Activated CD4-positive, alpha-beta T cell treated with anti-CD3 and anti-CD28 coated beads for 36 hours (primary cell): Measurements from ENCODE around the gene CAMKV. TPM values are rescaled to one million over a fixed set of nuclear protein-coding genes. Genes with fewer than 3 reads are reported as not detected.
"Not testable (repeated sequence)": the region's sequence is repeated elsewhere in the genome, so short reads cannot be mapped to it uniquely, and the experiment has no call there.

Experiments
- ATAC-seq: fragments of 200-7000 bp; cut with Tn5 transposase; one replicate; pipeline ENCODE4 v1.10.0; 2021; ENCODE audit warnings: mild to moderate bottlenecking, moderate library complexity
- CTCF ChIA-PET: fragments of 350-600 bp; sonication (Branson Sonifier 250); formaldehyde crosslinking; loops from one replicate; lab custom pipeline; 2021; ENCODE audit warnings: antibody characterized with exemption; lab: Charles Lee
- POLR2A ChIA-PET: fragments of 350-600 bp; sonication (Branson Sonifier 250); formaldehyde crosslinking; loops from one replicate; lab custom pipeline; 2021; ENCODE audit warnings: antibody characterized with exemption, inconsistent platforms; lab: Charles Lee
- DNase-seq: peaks from one replicate; pipeline ENCODE4 v3.0.0-alpha.2; 2020
- H3K27ac Mint-ChIP-seq: one replicate; pipeline ENCODE4 v1.8.0; 2021; ENCODE audit warnings: mixed read lengths
- H3K27me3 Mint-ChIP-seq: one replicate; pipeline ENCODE4 v1.8.0; 2021; ENCODE audit warnings: mixed read lengths
- H3K36me3 Mint-ChIP-seq: one replicate; pipeline ENCODE4 v1.8.0; 2021; ENCODE audit warnings: low read depth, mixed read lengths
- H3K4me1 Mint-ChIP-seq: one replicate; pipeline ENCODE4 v1.8.0; 2021; ENCODE audit warnings: mixed read lengths
- H3K4me3 Mint-ChIP-seq: one replicate; pipeline ENCODE4 v1.8.0; 2021; ENCODE audit warnings: mild to moderate bottlenecking, moderate library complexity, mixed read lengths
- H3K9me3 Mint-ChIP-seq: one replicate; pipeline ENCODE4 v1.8.0; 2021; ENCODE audit warnings: low read depth, mixed read lengths
- intact Hi-C, 2 experiments: fragments of 100-400 bp; cut with DNase I in 1 of 2; cut with micrococcal nuclease in 1 of 2; formaldehyde crosslinking; loops; one replicate each; pipeline versions ENCODE4 v1.14.2 to v1.15.1; 2022 to 2024; cut with DNase I, micrococcal nuclease
- total RNA-seq, 2 experiments: library from RNA; stranded (reverse); gene quantifications; one replicate each; pipeline ENCODE4 v1.2.3, GENCODE V29; 2021

The CAMKV gene
- total RNA-seq, 2 experiments from 2014 or later = 1.1 to 1.3 TPM

DNA sequence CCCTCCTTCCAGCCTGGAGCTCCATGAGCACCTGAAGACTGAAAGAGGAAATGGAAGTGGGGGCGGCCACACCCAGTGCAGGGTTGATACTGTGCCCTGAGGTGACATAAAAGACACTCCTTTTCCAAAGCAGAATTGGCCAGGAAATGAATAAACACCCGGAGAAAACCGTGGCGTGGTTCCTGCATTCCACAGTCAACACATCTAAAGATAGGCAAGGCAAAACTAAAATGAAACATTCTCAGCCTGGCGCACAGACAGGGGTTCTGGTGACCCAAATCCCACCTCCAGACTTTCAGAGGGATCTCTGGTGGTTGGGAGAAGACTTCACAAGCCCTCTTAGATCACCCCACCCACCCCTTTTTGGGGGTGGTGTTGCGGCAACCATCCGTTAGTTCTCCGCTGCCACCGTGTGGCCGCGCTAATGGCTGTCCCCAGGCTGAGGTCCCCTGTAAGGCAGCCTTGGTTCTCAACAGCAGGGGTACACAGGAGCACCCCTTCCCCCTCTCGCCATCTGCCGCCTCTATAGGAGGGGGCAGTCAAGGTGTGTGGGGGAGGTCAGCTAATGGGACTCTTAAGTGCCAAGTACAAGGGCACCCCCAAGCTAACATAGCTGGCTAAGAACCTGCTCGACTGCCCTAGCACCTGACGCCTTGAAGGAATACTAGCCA is 36.5 kb upstream of the CAMKV start:
- ATAC-seq (peak; percentile 45), DNase-seq (peak; percentile 77)
- CTCF ChIA-PET = interaction anchor here (0.5 to 1.6 kb wide), 5 partner anchors 25 to 391 kb away, joined by 3 to 4 read pairs (median 3); partner anchors contain the start of gene INKA1
- POLR2A ChIA-PET = no interaction called here
- Mint-ChIP-seq H3K4me1 (peaks cover 22% of the 10 kb centered on the region), H3K9me3 (no peaks in the 10 kb centered on the region), H3K27ac (peak overlapping the region; percentile 48), H3K27me3 (no peaks in the 10 kb centered on the region), H3K4me3 (peak overlapping the region; percentile 8), H3K36me3 (peaks cover 8% of the 10 kb centered on the region)
- intact Hi-C loops = loop anchor here (1.0 to 10.0 kb wide), 5 partner anchors 103 to 364 kb away; partner anchors contain the start of genes INKA1 (in 2 of the 2) and GMPPB (in 1 of the 2)

GRCh38 chr3:49904448-49904847 is 34.7 kb upstream of the CAMKV start:
- H3K27me3 Mint-ChIP-seq, ATAC-seq, POLR2A ChIA-PET, DNase-seq, CTCF ChIA-PET, H3K36me3 Mint-ChIP-seq, H3K9me3 Mint-ChIP-seq: not testable (repeated sequence)
- peak overlapping the region; percentile 84 for H3K4me3 Mint-ChIP-seq
- H3K4me1 Mint-ChIP-seq = peaks cover 22% of the 10 kb centered on the region
- peak overlapping the region; percentile 92 for H3K27ac Mint-ChIP-seq
- intact Hi-C loops = loop anchor here (1.0 to 10.0 kb wide), 5 partner anchors 25 to 182 kb away; partner anchors contain the start of genes GMPPB (in 2 of the 2), IP6K1 (in 1 of the 2), MON1A (in 1 of the 2) and TRAIP (in 1 of the 2)

GRCh38 chr3:49903451-49904424 is 34.0 kb upstream of the CAMKV start, which contains the start of gene MST1R:
TSS of gene MST1R (minus strand) at chr3:49903873. CDS start at chr3:49903609, 264 bp downstream.
- ATAC-seq (peak; percentile 97), DNase-seq (peak; percentile 93)
- intact Hi-C loops = loop anchor here (1.0 to 10.0 kb wide), 6 partner anchors 26 to 181 kb away; partner anchors contain the start of genes GMPPB (in 2 of the 2), TRAIP (in 2 of the 2), IP6K1 (in 1 of the 2) and MON1A (in 1 of the 2)
- ChIA-PET POLR2A (no interaction called here), CTCF (no interaction called here)
- peaks cover 2% of the 10 kb centered on the region for H3K36me3 Mint-ChIP-seq
- no peaks in the 10 kb centered on the region for H3K9me3 Mint-ChIP-seq
- no peaks in the 10 kb centered on the region for H3K27me3 Mint-ChIP-seq
- H3K4me1 Mint-ChIP-seq = peaks cover 22% of the 10 kb centered on the region
- H3K4me3 Mint-ChIP-seq = peak within 1 kb of the TSS; percentile 84
- H3K27ac Mint-ChIP-seq = peak within 1 kb of the TSS; percentile 92

DNA sequence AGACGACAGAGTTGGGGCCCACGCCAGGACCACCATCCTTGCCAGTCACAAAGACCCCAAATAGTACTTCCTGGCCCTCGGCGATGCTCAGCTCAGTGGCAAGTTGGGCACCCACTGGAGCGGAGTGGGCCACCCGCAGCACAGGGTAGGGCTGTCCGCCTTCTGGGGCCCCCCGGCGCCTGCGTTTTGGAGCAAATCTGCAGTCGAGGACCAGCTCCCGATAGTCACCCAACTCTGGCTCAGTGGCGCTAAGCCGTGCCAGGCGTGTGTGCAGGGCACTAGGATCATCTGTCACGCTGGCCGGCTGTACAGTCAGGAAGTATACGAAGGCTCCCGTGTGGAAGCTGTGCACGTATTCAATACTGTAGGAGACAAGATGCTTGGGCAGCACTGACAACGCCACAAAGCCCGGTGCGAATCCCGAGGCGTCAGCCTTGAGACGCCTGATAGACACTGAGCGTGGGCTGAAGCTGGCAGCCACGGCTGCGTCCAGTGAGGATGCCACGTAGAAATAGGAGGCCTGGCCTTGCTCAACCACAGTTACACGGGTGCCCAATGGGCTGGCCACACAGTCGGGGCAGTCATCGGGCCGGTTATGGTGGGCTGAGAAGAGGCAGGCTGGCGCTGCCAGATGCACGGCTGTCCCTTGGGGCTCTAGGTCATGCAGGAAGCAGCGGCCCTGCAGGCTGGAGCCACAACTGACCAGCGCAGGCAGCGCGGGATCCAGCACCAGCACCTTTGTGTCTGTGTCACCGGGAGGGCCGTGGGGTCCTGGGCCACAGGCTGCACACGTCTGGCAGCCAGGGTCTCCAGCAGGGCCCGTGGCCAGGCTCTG is 33.0 kb upstream of the CAMKV start:
- CTCF ChIA-PET = interaction anchor here (0.7 kb wide), 1 partner anchor 13 kb away, joined by 3 read pairs; no protein-coding TSS in a partner anchor
- intact Hi-C loops = loop anchor here (1.0 to 10.0 kb wide), 5 partner anchors 45 to 180 kb away; partner anchors contain the start of genes GMPPB (in 2 of the 2), TRAIP (in 2 of the 2) and IP6K1 (in 1 of the 2)
- ATAC-seq (no peak), DNase-seq (no peak)
- H3K4me3 Mint-ChIP-seq = no peak overlapping the region
- H3K27ac Mint-ChIP-seq = no peak overlapping the region
- peaks cover 2% of the 10 kb centered on the region for H3K36me3 Mint-ChIP-seq
- H3K27me3 Mint-ChIP-seq = no peaks in the 10 kb centered on the region
- H3K9me3 Mint-ChIP-seq = no peaks in the 10 kb centered on the region
- peaks cover 22% of the 10 kb centered on the region for H3K4me1 Mint-ChIP-seq
- POLR2A ChIA-PET = no interaction called here

DNA sequence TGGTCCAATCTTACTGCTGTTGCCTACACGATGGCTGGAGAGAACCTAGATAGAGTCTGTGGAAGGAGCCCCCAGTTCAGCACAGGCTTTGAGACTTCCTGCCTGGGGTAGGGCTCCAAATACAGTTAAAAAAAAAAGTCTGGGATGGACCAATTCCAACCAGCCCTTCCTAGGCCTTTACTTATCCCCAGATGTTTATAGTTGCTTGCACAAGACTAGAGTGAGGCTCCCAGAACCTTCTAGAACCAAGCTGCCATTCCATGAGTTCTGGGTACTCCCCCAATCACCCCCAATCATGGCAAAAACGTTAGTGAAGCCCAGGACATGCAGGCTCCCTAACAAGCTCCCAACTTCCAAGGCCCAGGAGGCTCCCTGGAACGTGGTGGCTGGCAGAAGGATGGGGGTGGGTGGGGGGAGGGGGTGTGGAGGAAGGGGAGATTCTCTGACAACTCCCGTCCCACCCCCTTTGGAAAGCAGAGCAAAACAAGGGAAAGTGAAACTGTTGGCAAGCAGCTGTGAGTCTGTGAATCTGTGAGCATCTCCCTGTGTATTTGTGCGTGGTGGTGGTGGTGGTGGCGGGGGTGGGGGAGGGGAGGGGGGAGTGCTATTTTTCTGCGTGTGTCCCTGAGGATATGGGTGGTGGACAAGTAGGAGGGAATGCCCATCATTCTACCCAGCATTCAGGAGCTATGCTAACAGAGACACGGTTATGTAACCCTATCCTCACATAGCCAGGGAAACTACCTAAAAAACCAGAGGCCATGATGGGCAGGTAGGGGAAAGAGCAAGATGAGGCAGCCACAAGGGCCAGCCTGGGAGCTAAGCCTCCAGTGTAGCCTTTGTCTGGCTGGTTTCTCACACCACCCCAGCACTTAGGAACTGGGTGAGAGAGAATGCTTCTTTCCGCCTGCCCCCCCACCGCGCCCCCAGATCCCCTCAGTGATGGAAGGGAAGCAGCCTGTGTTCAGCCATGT is 31.9 kb upstream of the CAMKV start:
- no peaks in the 10 kb centered on the region for H3K27me3 Mint-ChIP-seq
- intact Hi-C loops = loop anchor here (5.0 to 10.0 kb wide), 4 partner anchors 44 to 179 kb away; partner anchors contain the start of genes GMPPB (in 2 of the 2), IP6K1 (in 1 of the 2) and TRAIP (in 1 of the 2)
- no peak overlapping the region for H3K4me3 Mint-ChIP-seq
- DNase-seq = no peak
- ChIA-PET CTCF (interaction anchor here (0.5 to 1.1 kb wide), 3 partner anchors 32 to 647 kb away, joined by 3 read pairs; no protein-coding TSS in a partner anchor), POLR2A (interaction anchor here (0.6 kb wide), 2 partner anchors 73 to 361 kb away, joined by 4 to 8 read pairs; no protein-coding TSS in a partner anchor)
- H3K36me3 Mint-ChIP-seq = peaks cover 2% of the 10 kb centered on the region
- H3K4me1 Mint-ChIP-seq = peaks cover 19% of the 10 kb centered on the region
- no peak for ATAC-seq
- no peaks in the 10 kb centered on the region for H3K9me3 Mint-ChIP-seq
- no peak overlapping the region for H3K27ac Mint-ChIP-seq

GRCh38 chr3:49900491-49901153 is 30.9 kb upstream of the CAMKV start:
- intact Hi-C loops = loop anchor here (5.0 to 10.0 kb wide), 4 partner anchors 43 to 178 kb away; partner anchors contain the start of genes GMPPB (in 2 of the 2), IP6K1 (in 1 of the 2) and TRAIP (in 1 of the 2)
- no peak overlapping the region for H3K27ac Mint-ChIP-seq
- peaks cover 9% of the 10 kb centered on the region for H3K4me1 Mint-ChIP-seq
- ChIA-PET CTCF (interaction anchor here (0.5 to 0.8 kb wide), 2 partner anchors 9 to 88 kb away, joined by 3 read pairs; no protein-coding TSS in a partner anchor), POLR2A (no interaction called here)
- H3K4me3 Mint-ChIP-seq = no peak overlapping the region
- H3K9me3 Mint-ChIP-seq = no peaks in the 10 kb centered on the region
- H3K27me3 Mint-ChIP-seq = no peaks in the 10 kb centered on the region
- H3K36me3 Mint-ChIP-seq = peaks cover 2% of the 10 kb centered on the region
- DNase-seq (no peak), ATAC-seq (no peak)

GRCh38 chr3:49899815-49900214 is 30.1 kb upstream of the CAMKV start:
- Mint-ChIP-seq H3K4me3 (no peak overlapping the region), H3K4me1 (peaks cover 5% of the 10 kb centered on the region)
- DNase-seq = peak; percentile 44

GRCh38 chr3:49898991-49899390 is 29.3 kb upstream of the CAMKV start:
- ChIA-PET CTCF (interaction anchor here (0.6 kb wide), 1 partner anchor 1277 kb away, joined by 3 read pairs; no protein-coding TSS in a partner anchor), POLR2A (no interaction called here)
- H3K27me3 Mint-ChIP-seq = no peaks in the 10 kb centered on the region
- ATAC-seq = no peak
- DNase-seq = no peak
- intact Hi-C loops = no loop called here
- H3K36me3 Mint-ChIP-seq = peaks cover under 1% of the 10 kb centered on the region
- no peak overlapping the region for H3K4me3 Mint-ChIP-seq
- peaks cover 2% of the 10 kb centered on the region for H3K4me1 Mint-ChIP-seq
- H3K27ac Mint-ChIP-seq = no peak overlapping the region
- no peaks in the 10 kb centered on the region for H3K9me3 Mint-ChIP-seq

More at GRCh38 chr3:49899815-49900214, 30.1 kb upstream of the CAMKV start:
- ChIA-PET POLR2A (interaction anchor here (0.7 kb wide), 1 partner anchor 126 kb away, joined by 3 read pairs; no protein-coding TSS in a partner anchor), CTCF (no interaction called here)
- Mint-ChIP-seq H3K27me3 (no peaks in the 10 kb centered on the region), H3K27ac (no peak overlapping the region), H3K36me3 (peaks cover 2% of the 10 kb centered on the region), H3K9me3 (no peaks in the 10 kb centered on the region)
- no peak for ATAC-seq
- intact Hi-C loops = loop anchor here (5.0 to 10.0 kb wide), 4 partner anchors 43 to 178 kb away; partner anchors contain the start of genes GMPPB (in 2 of the 2), IP6K1 (in 1 of the 2) and TRAIP (in 1 of the 2)

DNA sequence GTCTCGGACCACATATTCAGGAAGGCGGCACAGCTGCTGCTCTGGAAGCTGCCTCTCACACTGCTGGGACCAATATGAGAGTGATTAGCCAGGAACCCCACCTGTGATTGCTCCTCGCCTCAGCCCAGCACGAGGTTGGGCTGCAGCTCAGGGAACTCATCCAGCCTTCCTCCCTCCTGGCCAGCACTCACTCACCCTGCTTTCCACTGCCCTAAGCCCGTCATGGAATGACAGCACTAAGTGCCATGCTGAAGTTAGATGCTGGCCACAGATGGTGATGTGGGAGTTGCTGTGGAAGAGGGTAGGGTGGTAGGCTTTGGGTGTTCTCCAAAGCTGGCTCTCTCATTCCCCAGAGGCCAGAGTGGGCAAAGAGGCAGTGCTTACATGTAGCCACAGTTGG is 26.6 kb upstream of the CAMKV start:
- H3K4me3 Mint-ChIP-seq = no peak overlapping the region
- intact Hi-C loops = no loop called here
- ATAC-seq (no peak), DNase-seq (no peak)
- H3K36me3 Mint-ChIP-seq = no peaks in the 10 kb centered on the region
- H3K9me3 Mint-ChIP-seq = no peaks in the 10 kb centered on the region
- no peak overlapping the region for H3K27ac Mint-ChIP-seq
- H3K4me1 Mint-ChIP-seq = no peaks in the 10 kb centered on the region
- POLR2A ChIA-PET = no interaction called here
- CTCF ChIA-PET = no interaction called here
- no peaks in the 10 kb centered on the region for H3K27me3 Mint-ChIP-seq
